ENCODE data around the gene ZXDC.

The ZXDC gene

GRCh38 chr3:126421573-126422119, 54.0 kb downstream of the ZXDC start:
- no peak for DNase-seq (ENCODE audit: extremely low read depth in 1 of 2, low read depth in 1 of 2)

- no peak for DNase-seq (ENCODE audit: extremely low read depth in 1 of 2, low read depth in 1 of 2)
These were observed 55.6 kb downstream of the ZXDC start for GRCh38 chr3:126419886-126420786.

GRCh38 chr3:126419151-126419703, 56.5 kb downstream of the ZXDC start:
- no peak for DNase-seq (ENCODE audit: extremely low read depth in 1 of 2, low read depth in 1 of 2)

GRCh38 chr3:126418661-126419131, 57.0 kb downstream of the ZXDC start:
- DNase-seq (ENCODE audit: extremely low read depth in 1 of 2, low read depth in 1 of 2) = no peak

GRCh38 chr3:126417981-126418530, 57.6 kb downstream of the ZXDC start:
- DNase-seq (ENCODE audit: extremely low read depth in 1 of 2, low read depth in 1 of 2) = no peak

GRCh38 chr3:126417515-126417914, 58.2 kb downstream of the ZXDC start:
- DNase-seq (ENCODE audit: extremely low read depth in 1 of 2, low read depth in 1 of 2) = no peak

- DNase-seq (ENCODE audit: extremely low read depth in 1 of 2, low read depth in 1 of 2) = no peak
These were observed 58.7 kb downstream of the ZXDC start for GRCh38 chr3:126416943-126417342.

- no peak for DNase-seq (ENCODE audit: extremely low read depth in 1 of 2, low read depth in 1 of 2)
These were observed 59.8 kb downstream of the ZXDC start for GRCh38 chr3:126415661-126416591.

GRCh38 chr3:126414961-126415660, 60.6 kb downstream of the ZXDC start:
- DNase-seq (ENCODE audit: extremely low read depth in 1 of 2, low read depth in 1 of 2) = no peak

GRCh38 chr3:126414406-126414805, 61.3 kb downstream of the ZXDC start:
- DNase-seq (ENCODE audit: extremely low read depth in 1 of 2, low read depth in 1 of 2) = no peak

- DNase-seq (ENCODE audit: extremely low read depth in 1 of 2, low read depth in 1 of 2) = no peak
These were observed 62.0 kb downstream of the ZXDC start for GRCh38 chr3:126413693-126414080.

- DNase-seq (ENCODE audit: extremely low read depth in 1 of 2, low read depth in 1 of 2) = no peak
These were observed 62.6 kb downstream of the ZXDC start for GRCh38 chr3:126412841-126413692.

- no peak for DNase-seq (ENCODE audit: extremely low read depth in 1 of 2, low read depth in 1 of 2)
These were observed 67.6 kb downstream of the ZXDC start for GRCh38 chr3:126408099-126408498.

- no peak for DNase-seq (ENCODE audit: extremely low read depth in 1 of 2, low read depth in 1 of 2)
These were observed 68.2 kb downstream of the ZXDC start for GRCh38 chr3:126407412-126408044.

- DNase-seq (ENCODE audit: extremely low read depth in 1 of 2, low read depth in 1 of 2) = no peak
These were observed 69.0 kb downstream of the ZXDC start for GRCh38 chr3:126406389-126407296.

- no peak for DNase-seq (ENCODE audit: extremely low read depth in 1 of 2, low read depth in 1 of 2)
These were observed 72.9 kb downstream of the ZXDC start for GRCh38 chr3:126402666-126403302.

- DNase-seq (ENCODE audit: extremely low read depth in 1 of 2, low read depth in 1 of 2) = no peak
These were observed 73.5 kb downstream of the ZXDC start for GRCh38 chr3:126402178-126402577.

Data from stimulated activated CD8-positive, alpha-beta memory T cell treated with anti-CD3 and anti-CD28 coated beads, Interleukin-7, amount 100 ng/mL, for 48 hours (primary cell).